IMR-90 (cell line): ENCODE measurements around the gene KCTD5.

ENCODE experiments used
- CEBPB ChIP-seq: IDR thresholded peaks from 2 replicates; pipeline ENCODE4 v1.6.1; 2012; ENCODE audit warnings: low read depth, low read length, improper control_type of control experiment
- CTCF ChIP-seq: conservative IDR thresholded peaks from 2 replicates; pipeline ENCODE4 v1.5.1; 2012; ENCODE audit warnings: mild to moderate bottlenecking, low read depth, low read length, improper control_type of control experiment
- ELK1 ChIP-seq: fragments of 150-350 bp; IDR thresholded peaks from 2 replicates; pipeline ENCODE4 v1.6.1; 2016; ENCODE audit warnings: low read depth, mild to moderate bottlenecking, low read length, moderate library complexity, borderline replicate concordance
- MAFK ChIP-seq: IDR thresholded peaks from 2 replicates; pipeline ENCODE4 v1.6.1; 2012; ENCODE audit warnings: low read depth, low read length, improper control_type of control experiment
- MAZ ChIP-seq: IDR thresholded peaks from 2 replicates; pipeline ENCODE4 v1.6.1; 2012; ENCODE audit warnings: low read depth, mild to moderate bottlenecking, low read length, improper control_type of control experiment, moderate library complexity, borderline replicate concordance
- MXI1 ChIP-seq: IDR thresholded peaks from 2 replicates; pipeline ENCODE4 v1.6.1; 2012; ENCODE audit warnings: low read depth, mild to moderate bottlenecking, low read length, moderate library complexity, borderline replicate concordance
- POLR2A ChIP-seq: IDR thresholded peaks from 2 replicates; pipeline ENCODE4 v1.6.1; 2012; ENCODE audit warnings: mild to moderate bottlenecking, low read depth, low read length
- RAD21 ChIP-seq: IDR thresholded peaks from 2 replicates; pipeline ENCODE4 v1.6.1; 2012; ENCODE audit warnings: low read length, improper control_type of control experiment
- RCOR1 ChIP-seq: IDR thresholded peaks from 2 replicates; pipeline ENCODE4 v1.6.1; 2012; ENCODE audit warnings: mild to moderate bottlenecking, low read length, improper control_type of control experiment; ENCODE audit not compliant: insufficient replicate concordance
- USF2 ChIP-seq: fragments of 150-350 bp; IDR thresholded peaks from 2 replicates; pipeline ENCODE4 v1.6.1; 2017; ENCODE audit warnings: mild to moderate bottlenecking, antibody characterized with exemption, low read length, low read depth

- no peak for TF ChIP-seq CTCF
- TF ChIP-seq RCOR1 = no peak
- no peak for TF ChIP-seq MXI1
- no peak for TF ChIP-seq MAFK
- TF ChIP-seq CEBPB = no peak
- TF ChIP-seq USF2 = no peak
- TF ChIP-seq RAD21 = no peak
- no peak for TF ChIP-seq MAZ
- no peak for TF ChIP-seq POLR2A
- TF ChIP-seq ELK1 = no peak
Observed at GRCh38 chr16:2656985-2657384, 25.3 kb upstream of the KCTD5 start.
